K562 (cell line): Measurements from ENCODE around the gene ZC3H18. TPM values are rescaled to one million over a fixed set of nuclear protein-coding genes. Genes with fewer than 3 reads are reported as not detected.

ENCODE experiments used
- BCL6 ChIP-seq: fragments of 250-450 bp; sonication (Bioruptor Pico); IDR thresholded peaks from 2 replicates; pipeline ENCODE4 v1.4.0; 2020
- BRD9 ChIP-seq: fragments of 450-650 bp; IDR thresholded peaks from 2 replicates; pipeline ENCODE4 v1.6.1; 2018; ENCODE audit warnings: low read depth; ENCODE audit not compliant: partially characterized antibody
- ELF1 ChIP-seq: fragments of 200-800 bp; sonication (Bioruptor generic); IDR thresholded peaks from 2 replicates; pipeline ENCODE4 v1.6.1; 2016; ENCODE audit warnings: missing genetic modification characterization, missing compliant biosample characterization
- ELF4 ChIP-seq: fragments of 450-650 bp; formaldehyde crosslinking; IDR thresholded peaks from 2 replicates; pipeline ENCODE4 v1.4.0; 2022; ENCODE audit warnings: missing genetic modification characterization
- FOXA3 ChIP-seq, 2 experiments: fragments of 450-650 bp in 1 of 2; sonication (generic) in 1 of 2; formaldehyde crosslinking; IDR thresholded peaks in 1 of 2; conservative IDR thresholded peaks in 1 of 2; 2 replicates each; pipeline versions ENCODE4 v1.4.0 to v1.8.0; 2020 to 2022; ENCODE audit warnings: mild to moderate bottlenecking in 2 of 2, missing genetic modification reagents in 1 of 2
- HNRNPUL1 ChIP-seq: fragments of 200-400 bp; formaldehyde crosslinking; IDR thresholded peaks from 2 replicates; pipeline ENCODE4 v1.6.1; 2017; ENCODE audit warnings: low read length
- ILK ChIP-seq: fragments of 450-650 bp; IDR thresholded peaks from 2 replicates; pipeline ENCODE4 v1.6.1; 2016; ENCODE audit warnings: missing genetic modification characterization, low read depth, mild to moderate bottlenecking, missing compliant biosample characterization, moderate library complexity, borderline replicate concordance
- KLF10 ChIP-seq: fragments of 250-450 bp; sonication (Bioruptor Pico); IDR thresholded peaks from 2 replicates; pipeline ENCODE4 v1.6.1; 2021; ENCODE audit warnings: matching md5 sums
- NCOR1 ChIP-seq: fragments of 450-650 bp; IDR thresholded peaks from 2 replicates; pipeline ENCODE4 v1.6.1; 2016; ENCODE audit warnings: mild to moderate bottlenecking, moderate library complexity
- RAD21 ChIP-seq, 2 experiments: fragments of 250-450 bp in 1 of 2; fragments of 450-650 bp in 1 of 2; sonication (Bioruptor Pico) in 1 of 2; formaldehyde crosslinking in 1 of 2; IDR thresholded peaks in 1 of 2; conservative IDR thresholded peaks in 1 of 2; 2 replicates each; pipeline versions ENCODE4 v1.4.0 to v1.8.0; 2020 to 2022; ENCODE audit warnings: mild to moderate bottlenecking in 2 of 2, moderate library complexity in 1 of 2
- RCOR1 ChIP-seq, 2 experiments: IDR thresholded peaks; 2 replicates each; pipeline ENCODE4 v1.6.1; 2012; ENCODE audit warnings: low read depth in 2 of 2, low read length in 2 of 2, borderline replicate concordance in 1 of 2, improper control_type of control experiment in 1 of 2
- TSC22D4 ChIP-seq: fragments of 450-650 bp; IDR thresholded peaks from 2 replicates; pipeline ENCODE4 v1.6.1; 2016; ENCODE audit warnings: missing genetic modification characterization, missing biosample characterization, control low read depth
- ZBTB34 ChIP-seq: fragments of 250-450 bp; sonication (Bioruptor Pico); IDR thresholded peaks from 2 replicates; pipeline ENCODE4 v1.8.0; 2021; ENCODE audit warnings: mild to moderate bottlenecking, moderate library complexity
- ZNF124 ChIP-seq: sonication (generic); formaldehyde crosslinking; IDR thresholded peaks from 2 replicates; pipeline ENCODE4 v1.8.1; 2022; ENCODE audit warnings: missing genetic modification reagents
- polyA plus RNA-seq, 8 experiments: library from polyadenylated mRNA; depleted of rRNA in 4 of 8; stranded (reverse) in 5 of 8; unstranded in 3 of 8; fragments of >200 nt; fragmentation: Nextera tagmentation in 2 of 8; fragmentation: Illumina TruSeq in 1 of 8; extraction: Ambion mirVana in 2 of 8; extraction: Trizol in 1 of 8; gene quantifications; 2 replicates each; pipeline versions ENCODE4 v1.2.1 to v1.2.3, GENCODE V29; 2011 to 2014; ENCODE audit warnings: inconsistent platforms in 1 of 8, missing spikeins in 1 of 8
- total RNA-seq, 7 experiments: library from RNA; depleted of rRNA in 6 of 7; stranded (reverse); fragments of >200 nt in 6 of 7; fragmentation: Illumina TruSeq in 2 of 7; extraction: Trizol in 2 of 7; gene quantifications; 2 replicates each; pipeline versions ENCODE4 v1.2.1 to v1.2.3, GENCODE V29; 2011 to 2021; ENCODE audit warnings: low replicate concordance in 1 of 7
- TF ChIP-seq, protein P1 (sequence below): fragments of 250-450 bp; sonication (Bioruptor Pico); IDR thresholded peaks from 2 replicates; pipeline ENCODE4 v1.4.0; 2020; ENCODE audit warnings: mild to moderate bottlenecking, moderate library complexity
- TF ChIP-seq, protein P2 (sequence below): fragments of 250-450 bp; sonication (Bioruptor Pico); IDR thresholded peaks from 2 replicates; pipeline ENCODE4 v1.5.1; 2021; ENCODE audit warnings: mild to moderate bottlenecking
- TF ChIP-seq, protein P3 (sequence below): fragments of 450-650 bp; IDR thresholded peaks from 2 replicates; pipeline ENCODE4 v1.6.1; 2016; ENCODE audit warnings: mild to moderate bottlenecking

Gene ZC3H18
- total and polyA plus RNA-seq, 9 of the 15 experiments (the other 6 are each of a cell fraction or from before 2014, with no cell fraction given), result 1.7 to 88.7 (median 26.9) TPM

- no peak for TF ChIP-seq ZNF124 (CRISPR knock-in tag)
- TF ChIP-seq, protein P1, sequence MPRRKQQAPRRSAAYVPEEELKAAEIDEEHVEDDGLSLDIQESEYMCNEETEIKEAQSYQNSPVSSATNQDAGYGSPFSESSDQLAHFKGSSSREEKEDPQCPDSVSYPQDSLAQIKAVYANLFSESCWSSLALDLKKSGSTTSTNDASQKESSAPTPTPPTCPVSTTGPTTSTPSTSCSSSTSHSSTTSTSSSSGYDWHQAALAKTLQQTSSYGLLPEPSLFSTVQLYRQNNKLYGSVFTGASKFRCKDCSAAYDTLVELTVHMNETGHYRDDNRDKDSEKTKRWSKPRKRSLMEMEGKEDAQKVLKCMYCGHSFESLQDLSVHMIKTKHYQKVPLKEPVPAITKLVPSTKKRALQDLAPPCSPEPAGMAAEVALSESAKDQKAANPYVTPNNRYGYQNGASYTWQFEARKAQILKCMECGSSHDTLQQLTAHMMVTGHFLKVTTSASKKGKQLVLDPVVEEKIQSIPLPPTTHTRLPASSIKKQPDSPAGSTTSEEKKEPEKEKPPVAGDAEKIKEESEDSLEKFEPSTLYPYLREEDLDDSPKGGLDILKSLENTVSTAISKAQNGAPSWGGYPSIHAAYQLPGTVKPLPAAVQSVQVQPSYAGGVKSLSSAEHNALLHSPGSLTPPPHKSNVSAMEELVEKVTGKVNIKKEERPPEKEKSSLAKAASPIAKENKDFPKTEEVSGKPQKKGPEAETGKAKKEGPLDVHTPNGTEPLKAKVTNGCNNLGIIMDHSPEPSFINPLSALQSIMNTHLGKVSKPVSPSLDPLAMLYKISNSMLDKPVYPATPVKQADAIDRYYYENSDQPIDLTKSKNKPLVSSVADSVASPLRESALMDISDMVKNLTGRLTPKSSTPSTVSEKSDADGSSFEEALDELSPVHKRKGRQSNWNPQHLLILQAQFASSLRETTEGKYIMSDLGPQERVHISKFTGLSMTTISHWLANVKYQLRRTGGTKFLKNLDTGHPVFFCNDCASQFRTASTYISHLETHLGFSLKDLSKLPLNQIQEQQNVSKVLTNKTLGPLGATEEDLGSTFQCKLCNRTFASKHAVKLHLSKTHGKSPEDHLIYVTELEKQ (CRISPR knock-in tag), result no peak
- no peak for TF ChIP-seq KLF10 (CRISPR knock-in tag)
- TF ChIP-seq NCOR1, result peak; percentile 53
- no peak for TF ChIP-seq HNRNPUL1
- TF ChIP-seq FOXA3 (CRISPR knock-in tag; conservative IDR thresholded peaks at IDR 0.05 in 1 of 2, IDR thresholded peaks at IDR 0.05 in 1 of 2), result peak in 1 of 2 experiments; percentile 88; a peak in 2 of 4 replicates
- TF ChIP-seq, protein P2, sequence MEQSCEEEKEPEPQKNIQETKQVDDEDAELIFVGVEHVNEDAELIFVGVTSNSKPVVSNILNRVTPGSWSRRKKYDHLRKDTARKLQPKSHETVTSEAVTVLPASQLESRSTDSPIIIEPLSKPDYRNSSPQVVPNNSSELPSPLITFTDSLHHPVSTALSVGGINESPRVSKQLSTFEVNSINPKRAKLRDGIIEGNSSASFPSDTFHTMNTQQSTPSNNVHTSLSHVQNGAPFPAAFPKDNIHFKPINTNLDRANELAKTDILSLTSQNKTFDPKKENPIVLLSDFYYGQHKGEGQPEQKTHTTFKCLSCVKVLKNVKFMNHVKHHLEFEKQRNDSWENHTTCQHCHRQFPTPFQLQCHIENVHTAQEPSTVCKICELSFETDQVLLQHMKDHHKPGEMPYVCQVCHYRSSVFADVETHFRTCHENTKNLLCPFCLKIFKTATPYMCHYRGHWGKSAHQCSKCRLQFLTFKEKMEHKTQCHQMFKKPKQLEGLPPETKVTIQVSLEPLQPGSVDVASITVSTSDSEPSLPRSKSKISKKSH, result no peak
- 0 out of 2 replicates have a peak, but pooled peaks have one; percentile 21 for TF ChIP-seq ELF4 (CRISPR knock-in tag)
- no peak for TF ChIP-seq ZBTB34 (CRISPR knock-in tag)
- TF ChIP-seq RCOR1 (IDR thresholded peaks at IDR 0.05; ENCODE audit: borderline replicate concordance in 1 of 2, low read depth in 2 of 2, low read length in 2 of 2), result no peak; a peak in 1 of 4 replicates
- TF ChIP-seq, protein P3, sequence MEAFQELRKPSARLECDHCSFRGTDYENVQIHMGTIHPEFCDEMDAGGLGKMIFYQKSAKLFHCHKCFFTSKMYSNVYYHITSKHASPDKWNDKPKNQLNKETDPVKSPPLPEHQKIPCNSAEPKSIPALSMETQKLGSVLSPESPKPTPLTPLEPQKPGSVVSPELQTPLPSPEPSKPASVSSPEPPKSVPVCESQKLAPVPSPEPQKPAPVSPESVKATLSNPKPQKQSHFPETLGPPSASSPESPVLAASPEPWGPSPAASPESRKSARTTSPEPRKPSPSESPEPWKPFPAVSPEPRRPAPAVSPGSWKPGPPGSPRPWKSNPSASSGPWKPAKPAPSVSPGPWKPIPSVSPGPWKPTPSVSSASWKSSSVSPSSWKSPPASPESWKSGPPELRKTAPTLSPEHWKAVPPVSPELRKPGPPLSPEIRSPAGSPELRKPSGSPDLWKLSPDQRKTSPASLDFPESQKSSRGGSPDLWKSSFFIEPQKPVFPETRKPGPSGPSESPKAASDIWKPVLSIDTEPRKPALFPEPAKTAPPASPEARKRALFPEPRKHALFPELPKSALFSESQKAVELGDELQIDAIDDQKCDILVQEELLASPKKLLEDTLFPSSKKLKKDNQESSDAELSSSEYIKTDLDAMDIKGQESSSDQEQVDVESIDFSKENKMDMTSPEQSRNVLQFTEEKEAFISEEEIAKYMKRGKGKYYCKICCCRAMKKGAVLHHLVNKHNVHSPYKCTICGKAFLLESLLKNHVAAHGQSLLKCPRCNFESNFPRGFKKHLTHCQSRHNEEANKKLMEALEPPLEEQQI, result no peak
- TF ChIP-seq RAD21 (CRISPR knock-in tag; conservative IDR thresholded peaks at IDR 0.05 in 1 of 2, IDR thresholded peaks at IDR 0.05 in 1 of 2), result no peak
- no peak for TF ChIP-seq BCL6 (CRISPR knock-in tag)
- TF ChIP-seq BRD9, result no peak
- no peak for TF ChIP-seq ELF1 (tag)
- TF ChIP-seq ILK (tag), result no peak
- no peak for TF ChIP-seq TSC22D4 (tag)
Measured at GRCh38 chr16:88651276-88651988, 81.2 kb downstream of the ZC3H18 start (continued).
